ENCODE results near the gene MYO18B. TPM values are rescaled to one million over a fixed set of nuclear protein-coding genes. Genes with fewer than 3 reads are reported as not detected.

Gene MYO18B
- total RNA-seq, 1 experiment from 2014 or later = 0.24 TPM

GRCh38 chr22:25990940-25991339 is 249.0 kb downstream of the MYO18B start:
- DNase-seq (ENCODE audit: low read depth) = no peak

DNA sequence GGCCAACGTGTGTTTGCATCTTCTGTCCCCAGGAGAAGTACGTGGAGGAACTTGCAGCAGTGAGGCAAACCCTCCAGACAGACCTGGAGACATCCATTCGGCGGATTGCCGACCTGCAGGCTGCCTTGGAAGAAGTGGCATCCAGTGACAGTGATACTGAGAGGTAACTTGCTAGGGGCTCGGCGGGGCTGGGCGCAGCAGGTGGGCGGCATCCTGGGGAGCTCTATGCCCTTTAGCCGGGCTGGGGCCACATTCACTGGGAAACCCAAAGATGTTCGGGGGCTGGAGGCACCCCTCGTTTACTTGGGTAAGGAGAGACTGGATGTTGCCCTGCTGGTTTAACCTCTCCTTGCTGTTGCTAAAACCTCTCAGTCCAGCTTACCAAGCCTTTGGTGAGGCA is 250.3 kb downstream of the MYO18B start:
- DNase-seq (ENCODE audit: low read depth) = no peak

DNA sequence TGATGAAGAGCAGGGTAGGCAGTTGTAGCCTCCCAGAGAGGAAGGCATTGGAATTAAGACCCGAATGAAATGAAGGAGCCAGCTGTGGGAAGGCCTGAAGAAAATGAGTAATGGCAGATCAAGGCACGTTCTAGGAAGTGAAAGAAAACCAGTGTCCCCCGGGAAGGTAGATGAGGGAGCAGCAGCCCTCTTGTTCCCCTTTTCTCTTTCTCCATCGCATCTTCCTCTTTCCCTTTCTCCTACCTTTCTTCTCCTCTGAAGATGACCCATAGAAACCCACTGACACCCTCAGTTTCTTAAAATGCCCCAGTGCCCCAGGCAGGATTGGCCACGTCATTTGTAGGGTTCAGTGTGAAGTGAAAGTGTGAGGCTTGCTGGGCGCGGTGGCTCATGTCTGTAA is 254.7 kb downstream of the MYO18B start:
- no peak for DNase-seq (ENCODE audit: low read depth)

DNA sequence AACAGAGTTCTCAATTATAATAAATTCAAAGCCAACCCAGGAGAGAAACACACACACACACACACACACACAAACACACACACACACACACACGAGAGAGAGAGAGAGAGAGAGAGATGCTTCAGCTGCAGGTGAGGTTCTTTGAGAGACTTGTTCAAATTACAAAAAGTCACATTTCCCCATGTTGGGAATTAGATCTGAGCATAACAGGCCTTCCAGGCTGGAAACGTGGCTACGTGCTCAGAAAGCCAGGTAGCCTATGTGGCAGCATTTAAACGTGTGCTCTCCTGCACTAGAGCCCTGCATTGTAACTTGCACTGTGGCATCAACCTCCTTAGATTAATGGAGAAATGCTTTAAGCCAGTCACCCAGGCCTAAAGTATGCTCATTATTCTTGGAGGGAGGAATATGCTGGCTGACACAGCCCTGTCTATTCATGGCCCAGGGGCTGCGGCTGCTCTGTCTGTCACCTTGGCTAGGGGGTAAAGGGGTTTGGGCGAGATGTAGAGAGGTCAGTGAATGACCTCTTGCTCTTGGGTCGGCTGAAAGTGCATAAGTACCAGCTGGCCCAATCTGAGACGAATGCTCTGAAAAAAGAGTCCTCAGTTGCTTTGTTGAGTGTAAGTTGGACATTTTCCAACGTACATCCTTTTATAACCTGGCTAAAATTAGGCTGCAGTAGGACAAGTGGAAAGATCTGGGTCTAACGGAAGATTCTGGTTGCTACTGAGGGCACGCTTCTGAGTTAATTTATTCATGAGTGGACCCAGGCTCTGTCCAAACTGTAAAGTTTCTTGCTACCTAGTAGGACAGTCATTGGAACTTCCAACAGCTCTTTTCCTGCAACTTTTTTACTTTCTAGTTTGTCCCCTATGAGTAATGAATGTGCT is 256.1 kb downstream of the MYO18B start:
- no peak for DNase-seq (ENCODE audit: low read depth)

- DNase-seq (ENCODE audit: low read depth) = no peak
These were observed 260.5 kb downstream of the MYO18B start for GRCh38 chr22:26002456-26002855.

DNA sequence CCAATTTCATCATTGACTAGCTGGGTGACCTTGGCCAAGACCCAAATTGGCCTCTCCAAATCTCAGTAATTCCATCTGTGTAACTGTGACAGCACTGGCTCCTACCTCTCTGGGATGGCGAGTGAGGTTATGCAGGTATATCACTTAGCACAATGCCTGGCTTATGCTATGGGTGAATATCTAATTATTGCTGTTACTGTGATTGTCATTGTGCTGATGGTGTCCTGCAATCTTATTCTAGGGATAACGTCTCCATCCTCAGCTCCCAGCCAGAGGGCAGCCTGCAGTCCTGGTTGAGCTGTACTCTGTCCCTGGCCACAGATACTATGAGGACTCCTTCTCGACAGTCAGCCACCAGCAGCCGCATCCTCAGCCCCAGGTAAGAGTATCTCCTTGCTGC is 262.5 kb downstream of the MYO18B start:
- DNase-seq (ENCODE audit: low read depth) = no peak

GRCh38 chr22:26008587-26008986 is 266.6 kb downstream of the MYO18B start:
- DNase-seq (ENCODE audit: low read depth) = no peak

GRCh38 chr22:26016916-26017315 is 274.9 kb downstream of the MYO18B start:
- no peak for DNase-seq (ENCODE audit: low read depth)

DNA sequence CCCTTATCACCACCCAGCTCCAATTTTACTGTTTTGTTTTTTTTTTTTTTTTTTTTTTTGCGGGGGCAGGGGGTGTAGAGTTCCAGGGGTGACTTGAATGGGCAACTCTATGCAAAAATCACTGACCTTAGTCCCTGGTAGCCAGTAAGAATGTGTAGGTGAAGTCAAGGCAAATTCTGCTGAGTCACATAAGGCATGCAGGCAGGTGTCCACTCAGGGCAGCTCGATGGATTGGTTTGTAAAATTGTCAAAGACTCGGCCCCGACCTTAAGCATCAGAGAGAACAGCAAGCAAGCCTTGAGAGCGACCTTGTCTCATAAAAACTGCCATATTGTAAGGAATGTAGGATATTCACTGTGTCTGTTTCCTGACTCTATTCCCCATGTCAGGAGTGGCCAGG is 275.9 kb downstream of the MYO18B start:
- DNase-seq (ENCODE audit: low read depth) = no peak

- no peak for DNase-seq (ENCODE audit: low read depth)
These were observed 277.6 kb downstream of the MYO18B start for GRCh38 chr22:26019596-26019995.

- no peak for DNase-seq (ENCODE audit: low read depth)
These were observed 279.5 kb downstream of the MYO18B start for GRCh38 chr22:26021516-26021915.

DNA sequence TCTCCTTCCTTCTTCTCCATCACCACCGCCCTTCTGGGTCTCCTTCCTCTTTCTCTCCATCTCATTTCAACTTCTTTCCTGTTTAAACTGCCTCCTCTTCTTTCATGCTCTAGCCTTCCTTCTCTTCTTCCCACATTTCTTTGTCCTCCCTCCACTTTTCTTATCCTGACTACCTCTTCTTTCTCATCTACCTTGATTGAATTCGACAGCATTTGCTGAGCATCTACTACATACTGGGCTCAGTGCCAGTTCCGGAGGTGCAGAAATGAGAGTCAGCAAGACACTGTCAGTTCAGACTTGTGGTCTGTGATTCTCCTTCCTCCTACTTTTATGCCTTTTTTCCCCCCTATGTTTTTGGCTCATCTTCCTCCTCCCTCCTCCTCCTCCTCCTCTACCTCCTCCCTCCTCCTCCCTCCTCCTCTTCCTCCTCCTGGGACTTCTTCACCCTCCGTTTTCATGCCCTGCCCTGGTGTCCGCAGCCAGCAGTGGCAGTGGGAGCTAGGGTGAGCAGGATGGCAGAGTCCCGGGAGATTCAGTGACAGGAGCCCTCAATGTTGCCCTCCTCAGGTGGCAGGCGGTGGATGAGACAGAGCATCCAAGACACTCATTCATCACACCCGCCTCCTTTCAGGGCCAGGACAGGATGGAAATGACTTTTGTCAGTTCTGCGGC is 281.3 kb downstream of the MYO18B start:
- DNase-seq (ENCODE audit: low read depth) = no peak

GRCh38 chr22:26025626-26026025 is 283.6 kb downstream of the MYO18B start:
- no peak for DNase-seq (ENCODE audit: low read depth)

- no peak for DNase-seq (ENCODE audit: low read depth)
These were observed 285.4 kb downstream of the MYO18B start for GRCh38 chr22:26027341-26027740.

DNA sequence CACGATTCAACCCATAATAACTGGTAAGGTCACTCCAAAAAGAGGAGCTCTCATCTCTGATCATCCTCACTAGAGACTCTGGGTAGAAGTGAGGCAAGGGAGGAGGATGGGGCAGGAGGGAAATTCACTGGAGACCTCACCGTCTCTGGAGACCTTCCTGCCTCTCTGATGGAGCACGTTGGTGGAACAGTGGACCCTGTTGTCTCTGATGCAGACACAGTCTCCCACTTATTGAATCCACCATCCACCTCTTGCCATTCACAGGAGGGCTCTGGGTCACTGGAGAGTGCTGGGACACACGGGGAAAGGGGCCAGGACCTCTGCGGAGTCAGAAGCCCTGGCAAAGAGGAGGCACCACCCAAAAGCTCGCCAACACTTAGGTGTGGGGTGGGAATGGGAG is 289.7 kb downstream of the MYO18B start:
- no peak for DNase-seq (ENCODE audit: low read depth)

DNA sequence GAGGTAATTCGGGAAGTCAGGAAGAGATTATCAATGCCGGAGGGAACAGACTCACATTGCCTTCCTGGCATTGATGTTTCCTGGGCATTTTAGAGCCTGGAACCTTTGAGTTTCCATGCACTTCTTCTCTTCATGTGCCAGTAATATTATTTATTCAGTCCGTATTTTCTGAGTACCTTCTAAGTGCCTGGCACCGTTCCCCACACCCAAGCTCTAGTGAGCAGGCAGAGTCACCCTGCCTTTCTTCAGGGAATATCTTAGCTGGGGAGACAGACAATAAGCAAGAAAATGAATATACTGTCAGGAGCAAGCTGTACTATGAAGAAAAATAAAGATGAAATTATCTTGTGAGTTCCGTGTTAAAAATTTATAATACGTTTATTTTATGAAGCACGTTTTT is 291.1 kb downstream of the MYO18B start:
- no peak for DNase-seq (ENCODE audit: low read depth)

- no peak for DNase-seq (ENCODE audit: low read depth)
These were observed 291.6 kb downstream of the MYO18B start for GRCh38 chr22:26033586-26033985.

DNA sequence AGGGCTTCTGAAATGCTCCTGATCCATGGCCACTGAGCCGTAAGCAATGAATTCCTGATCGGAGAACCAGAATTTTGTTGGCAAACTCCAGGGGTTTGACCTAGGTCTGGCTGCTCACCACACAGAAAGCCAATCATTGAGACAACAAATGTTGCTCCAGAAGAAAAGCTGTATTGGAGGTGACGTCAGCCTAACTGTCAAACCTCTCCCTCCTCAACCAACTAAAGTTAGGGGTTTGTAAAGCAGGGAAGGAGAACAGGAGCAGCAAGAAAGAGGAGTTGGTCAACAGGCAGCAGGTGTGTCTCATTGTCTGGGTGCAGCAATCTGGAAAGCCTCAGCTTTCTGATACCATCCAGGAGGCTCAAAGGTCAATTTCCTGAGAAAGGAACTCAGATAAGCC is 293.5 kb downstream of the MYO18B start:
- DNase-seq (ENCODE audit: low read depth) = no peak

GRCh38 chr22:26038365-26038764 is 296.4 kb downstream of the MYO18B start:
- no peak for DNase-seq (ENCODE audit: low read depth)

DNA sequence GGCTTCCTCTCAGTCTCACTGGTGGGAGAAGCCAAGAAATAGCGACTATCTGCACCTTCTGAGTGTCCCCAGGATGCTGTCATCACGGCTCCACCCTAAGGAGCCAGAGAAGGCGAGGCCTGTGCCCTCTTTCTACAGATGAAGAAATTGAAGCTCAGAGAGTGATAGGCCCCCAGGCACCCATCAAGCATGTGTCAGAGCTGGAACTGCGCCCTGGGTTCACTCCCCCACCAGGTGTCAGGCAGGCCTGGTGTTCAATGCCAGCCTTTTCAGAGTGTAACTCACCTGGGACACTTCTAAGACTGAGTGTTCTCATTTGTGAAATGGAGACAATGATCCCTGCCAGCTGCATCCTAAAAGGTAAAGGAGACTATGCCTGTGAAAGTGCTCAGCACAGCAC is 299.9 kb downstream of the MYO18B start:
- DNase-seq (ENCODE audit: low read depth) = no peak

- DNase-seq (ENCODE audit: low read depth) = no peak
These were observed 301.0 kb downstream of the MYO18B start for GRCh38 chr22:26043031-26043430.

DNA sequence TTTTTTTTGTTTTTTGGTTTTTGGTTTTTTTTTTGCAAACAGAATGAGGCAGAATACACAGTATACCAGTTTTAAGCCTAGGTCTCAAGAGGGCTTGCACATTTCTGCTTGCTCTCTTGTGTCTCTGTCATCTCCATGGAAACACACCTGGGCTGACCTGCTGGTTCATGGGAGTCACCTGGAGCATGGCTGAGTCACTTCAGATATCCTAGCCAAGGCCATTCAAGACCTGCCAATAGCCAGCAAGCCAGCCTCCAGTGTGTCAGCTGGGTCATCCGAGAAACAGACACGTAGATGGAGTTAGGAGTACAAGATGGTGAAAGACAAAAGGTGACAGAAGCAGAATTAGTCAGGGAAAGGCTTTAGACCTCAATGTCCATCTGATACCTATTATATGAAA is 303.1 kb downstream of the MYO18B start:
- no peak for DNase-seq (ENCODE audit: low read depth)

DNA sequence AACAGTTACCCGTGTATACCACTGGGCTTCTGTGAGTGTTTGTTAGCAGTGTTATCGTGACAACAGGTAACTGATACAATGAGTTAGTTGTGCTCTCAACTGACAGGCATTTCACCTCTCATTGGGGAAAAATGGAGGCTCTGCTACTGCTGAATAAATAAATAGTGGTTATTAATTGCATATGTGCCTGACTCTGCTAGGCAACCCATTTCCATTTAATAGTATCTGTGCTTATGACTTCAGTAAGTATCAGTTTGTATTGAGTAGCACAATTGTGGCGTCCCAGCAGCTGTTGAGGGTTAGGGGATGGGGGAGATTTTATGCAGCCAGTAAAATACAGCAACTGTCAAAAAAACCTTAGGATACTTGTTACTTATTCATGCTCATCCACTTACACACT is 303.9 kb downstream of the MYO18B start:
- DNase-seq (ENCODE audit: low read depth) = no peak
